Adrenal gland (tissue), 12 donors: ENCODE measurements around the gene ZNF609. TPM values are rescaled to one million over a fixed set of nuclear protein-coding genes. Genes with fewer than 3 reads are reported as not detected.

Experiments used
- DNase-seq, 7 donors: peaks; one replicate each; pipeline ENCODE4 v3.0.0-alpha.2; 2019 to 2020
- H3K27ac ChIP-seq, 5 donors: fragments of 200-600 bp; sonication (generic) in 4 of 5; 1 replicate in 3 of 5; 2 replicates in 2 of 5; pipeline versions ENCODE4 v1.5.1 to v1.8.0; 2016 to 2020; ENCODE audit warnings: mild to moderate bottlenecking in 1 of 5
- H3K27me3 ChIP-seq: fragments of 200-600 bp; 2 replicates; pipeline ENCODE4 v1.8.0; 2021
- H3K36me3 ChIP-seq, 2 donors: fragments of 200-600 bp; replicated peaks in 1 of 2; 1 replicate in 1 of 2; 2 replicates in 1 of 2; pipeline versions ENCODE4 v1.5.1 to v1.8.0; 2018 to 2022
- H3K4me1 ChIP-seq, 2 donors: fragments of 200-600 bp; replicated peaks in 1 of 2; 1 replicate in 1 of 2; 2 replicates in 1 of 2; pipeline versions ENCODE4 v1.5.1 to v1.8.0; 2018 to 2021
- H3K4me3 ChIP-seq, 4 donors: fragments of 200-600 bp; sonication (generic) in 3 of 4; one replicate each; pipeline ENCODE4 v1.5.1; 2016 to 2018
- H3K9me3 ChIP-seq, 3 donors: fragments of 200-600 bp; sonication (generic) in 1 of 3; replicated peaks in 1 of 3; 1 replicate in 2 of 3; 2 replicates in 1 of 3; pipeline versions ENCODE4 v1.5.1 to v1.8.0; 2016 to 2021
- CTCF ChIP-seq, 6 experiments: fragments of 450-650 bp in 4 of 6; fragments of 200-600 bp in 2 of 6; sonication (generic) in 1 of 6; IDR thresholded peaks; 1 replicate in 5 of 6; 2 replicates in 1 of 6; pipeline versions ENCODE4 v1.5.1 to v1.8.0; 2016 to 2021; ENCODE audit warnings: antibody characterized with exemption in 6 of 6, mild to moderate bottlenecking in 2 of 6, moderate library complexity in 1 of 6
- POLR2A ChIP-seq, 2 donors: fragments of 450-650 bp; IDR thresholded peaks; one replicate each; pipeline ENCODE4 v1.6.1; 2017; ENCODE audit warnings: antibody characterized with exemption in 2 of 2, mild to moderate bottlenecking in 2 of 2, moderate library complexity in 1 of 2
- WGBS, 4 donors: extraction: QIAGEN DNeasy Blood & Tissue Kit in 2 of 4; methylation state at CpG; one replicate each; pipeline versions ENCODE4 v1.1.5 to v1.1.7; 2013 to 2017; 5-methylcytosine and 5-hydroxymethylcytosine counted together
- intact Hi-C, 2 donors: fragments of 100-400 bp; cut with DNase I; formaldehyde crosslinking; loops; one replicate each; pipeline versions ENCODE4 v1.14.1 to v1.15.0; 2022 to 2023
- polyA plus RNA-seq, 3 donors: library from polyadenylated mRNA; stranded (reverse); fragments of 200-250 nt in 2 of 3; fragments of 350-450 nt in 1 of 3; fragmentation: Illumina TruSeq in 1 of 3; extraction: RNeasy Lipid Tissue Mini Kit (QIAGEN cat#74804) in 1 of 3; gene quantifications; one replicate each; pipeline ENCODE4 v1.2.3, GENCODE V29; 2013 to 2014
- total RNA-seq, 9 donors: library from RNA; depleted of rRNA in 4 of 9; stranded (reverse); fragments of >200 nt in 4 of 9; fragments of 120-200 nt in 1 of 9; fragmentation: NEBNext Ultra II Directional in 1 of 9; extraction: Animal tissue kit (Norgen Biotek cat#: 25700) in 1 of 9; gene quantifications; one replicate each; pipeline versions ENCODE4 v1.1.0 to v1.2.4, GENCODE V29; 2013 to 2023
- donor health status: healthy with polysubstance abuse.
- donor health status: Bipolar disorder and iron deficiency.
- donor health status: DM: yes; HTN: yes; CAD: no.
- donor health status: DM: no; HTN: no; CAD: no.
- donor health status: DM: no; HTN: no; CAD: no.
- donor health status: DM: yes; HTN: yes; CAD: no.

ZNF609 gene
- total and polyA plus RNA-seq, 12 donors, result 4.4 to 35.5 (median 25.4) TPM

- H3K4me1 ChIP-seq, result peaks cover 6 to 43% of the 10 kb centered on the region in 2 donors
- DNase-seq, result no peak
- TF ChIP-seq CTCF (IDR thresholded peaks at IDR 0.05) (no peak), POLR2A (IDR thresholded peaks at IDR 0.05) (no peak)
- no peaks in the 10 kb centered on the region for H3K36me3 ChIP-seq
- H3K27ac ChIP-seq, result no peak overlapping the region
- H3K27me3 ChIP-seq, result no peaks in the 10 kb centered on the region
- intact Hi-C loops, result no loop called here
- H3K4me3 ChIP-seq, result no peak overlapping the region
- no peaks in the 10 kb centered on the region for H3K9me3 ChIP-seq
These were observed 86.9 kb downstream of the ZNF609 start for GRCh38 chr15:64547275-64547674.

GRCh38 chr15:64548235-64548634 lies 87.9 kb downstream of the ZNF609 start:
- no peak for DNase-seq
- H3K27me3 ChIP-seq, result no peaks in the 10 kb centered on the region
- intact Hi-C loops, result no loop called here
- 72 to 75% (median 72%) methylated on average over 2 of the region's 2 CpGs for WGBS, 4 donors
- TF ChIP-seq CTCF (IDR thresholded peaks at IDR 0.05), result no peak
- TF ChIP-seq POLR2A (IDR thresholded peaks at IDR 0.05), result no peak
- no peak overlapping the region for H3K27ac ChIP-seq
- H3K4me1 ChIP-seq, result peaks cover 12 to 52% of the 10 kb centered on the region in 2 donors
- H3K9me3 ChIP-seq, result no peaks in the 10 kb centered on the region
- no peaks in the 10 kb centered on the region for H3K36me3 ChIP-seq
- no peak overlapping the region for H3K4me3 ChIP-seq

GRCh38 chr15:64549860-64550259 lies 89.5 kb downstream of the ZNF609 start:
- DNase-seq, result no peak
- no peak overlapping the region for H3K27ac ChIP-seq
- H3K9me3 ChIP-seq, result no peaks in the 10 kb centered on the region
- H3K4me1 ChIP-seq, result peaks cover 12 to 41% of the 10 kb centered on the region in 2 donors
- no peaks in the 10 kb centered on the region for H3K36me3 ChIP-seq
- no peaks in the 10 kb centered on the region for H3K27me3 ChIP-seq
- 92 to 98% (median 97%) methylated on average over 2 of the region's 2 CpGs for WGBS, 4 donors
- intact Hi-C loops, result no loop called here
- TF ChIP-seq POLR2A (IDR thresholded peaks at IDR 0.05) (no peak), CTCF (IDR thresholded peaks at IDR 0.05) (no peak)
- no peak overlapping the region for H3K4me3 ChIP-seq

- H3K36me3 ChIP-seq, result no peaks in the 10 kb centered on the region
- intact Hi-C loops, result no loop called here
- H3K9me3 ChIP-seq, result no peaks in the 10 kb centered on the region
- no peak overlapping the region for H3K4me3 ChIP-seq
- WGBS, 4 donors, result 77 to 87% (median 85%) methylated on average over 8 of the region's 8 CpGs
- peaks cover 12 to 34% of the 10 kb centered on the region in 2 donors for H3K4me1 ChIP-seq
- no peaks in the 10 kb centered on the region for H3K27me3 ChIP-seq
- no peak for TF ChIP-seq CTCF (IDR thresholded peaks at IDR 0.05)
- no peak for TF ChIP-seq POLR2A (IDR thresholded peaks at IDR 0.05)
- DNase-seq, result no peak
- H3K27ac ChIP-seq, result peak overlapping the region in 1 of 5 donors; percentile 14
These were observed 92.0 kb downstream of the ZNF609 start for GRCh38 chr15:64552281-64552948.
